GM19239 (cell line): ENCODE data around the gene MLH1.

Source experiments
- DNase-seq: peaks from one replicate; pipeline ENCODE4 v3.0.0; 2011; ENCODE audit warnings: low spot score; ENCODE audit not compliant: insufficient read length
- FAIRE-seq: peaks from 2 replicates; lab custom pipeline; 2011; peaks lifted over from hg19 to GRCh38; lab: Jason Lieb, UNC

MLH1 gene

DNA sequence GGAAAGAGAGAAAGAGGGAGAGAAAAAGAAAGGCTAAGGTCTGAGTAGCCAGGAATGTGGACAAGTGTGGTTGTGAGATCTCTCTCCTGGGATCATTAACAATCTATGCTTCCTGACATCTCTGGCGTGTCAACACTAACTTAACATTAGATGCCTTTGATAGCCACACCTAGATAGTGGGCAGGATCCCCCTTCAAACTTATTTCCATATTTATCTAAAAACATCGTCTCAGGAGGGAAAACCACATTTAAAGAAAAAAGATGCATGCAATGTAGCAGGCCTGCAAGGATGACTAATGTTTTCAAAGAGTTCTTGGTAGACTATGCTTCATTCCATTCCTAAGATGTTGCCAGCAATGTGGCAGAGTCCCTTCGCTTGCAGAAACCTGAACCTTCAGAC, 80.9 kb downstream of the MLH1 start:
- no peak for DNase-seq

GRCh38 chr3:37075955-37076354, 82.6 kb downstream of the MLH1 start:
- DNase-seq (no peak), FAIRE-seq (no peak)

More for the DNA sequence above, 80.9 kb downstream of the MLH1 start:
- no peak for FAIRE-seq

GRCh38 chr3:37082317-37082716, 89.0 kb downstream of the MLH1 start:
- DNase-seq (no peak), FAIRE-seq (no peak)

GRCh38 chr3:37086918-37087317, 93.6 kb downstream of the MLH1 start:
- no peak for FAIRE-seq
- DNase-seq = no peak

GRCh38 chr3:37087870-37088269, 94.6 kb downstream of the MLH1 start:
- no peak for FAIRE-seq
- no peak for DNase-seq

DNA sequence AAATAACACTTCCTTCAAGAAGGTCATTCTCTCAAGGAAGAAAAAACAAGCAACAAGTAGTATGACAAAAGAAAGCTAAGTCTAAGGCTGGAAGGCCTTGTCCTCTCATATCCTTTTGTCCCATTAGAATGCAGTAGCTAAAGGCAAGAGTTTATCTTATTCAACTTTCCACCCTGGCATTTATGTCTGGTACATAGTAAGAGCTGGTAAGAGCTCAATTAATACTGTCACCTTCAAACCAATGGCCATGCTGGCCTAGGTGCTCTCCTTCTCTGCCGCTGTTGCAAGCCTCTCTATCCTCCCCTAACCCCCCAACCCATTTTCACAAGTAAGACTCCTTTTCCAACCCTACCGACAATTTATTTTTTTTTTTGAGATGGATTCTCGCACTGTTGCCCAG, 99.2 kb downstream of the MLH1 start:
- FAIRE-seq = no peak

GRCh38 chr3:37093481-37093880, 100.2 kb downstream of the MLH1 start:
- DNase-seq = no peak
- no peak for FAIRE-seq

More for the DNA sequence above, 99.2 kb downstream of the MLH1 start:
- no peak for DNase-seq

DNA sequence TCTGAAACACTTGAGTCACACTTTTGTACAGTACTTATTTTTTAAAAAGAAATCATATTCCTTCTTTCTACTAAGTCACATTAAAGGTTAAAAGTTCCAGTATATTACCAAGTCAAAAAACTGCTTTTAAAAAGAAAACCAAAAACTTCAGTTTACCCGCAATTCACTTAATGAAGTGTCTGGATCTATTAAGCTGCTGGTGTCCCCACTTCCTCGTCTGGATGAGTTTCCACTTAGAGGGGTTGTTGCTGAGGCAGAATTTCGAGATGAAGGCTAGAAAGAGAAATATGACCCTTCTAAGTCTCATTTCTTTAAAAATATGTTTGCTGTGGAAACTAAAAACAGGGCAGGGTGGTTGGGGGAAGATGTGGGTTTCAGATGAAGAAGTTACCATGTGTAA, 101.3 kb downstream of the MLH1 start:
- DNase-seq = no peak
- no peak for FAIRE-seq

DNA sequence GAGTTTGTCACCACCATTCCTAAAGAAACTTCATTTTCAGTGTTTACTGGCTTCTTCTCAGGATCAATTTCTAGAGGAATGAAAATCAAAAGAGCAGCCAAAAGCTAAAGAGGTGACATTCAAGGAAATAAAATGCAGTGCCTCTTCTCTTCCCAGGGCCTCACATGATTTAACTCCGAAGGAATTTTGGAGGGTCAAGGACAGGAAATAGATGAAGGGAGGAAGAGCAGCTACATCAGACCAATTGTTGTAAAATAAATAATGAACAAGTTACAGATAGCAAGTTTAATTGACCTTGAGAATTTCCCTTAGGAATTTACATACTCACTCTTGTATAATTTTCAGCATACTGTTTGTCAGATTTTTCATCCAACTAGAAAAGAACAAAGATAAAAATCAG, 103.0 kb downstream of the MLH1 start:
- DNase-seq = no peak
- FAIRE-seq = no peak

DNA sequence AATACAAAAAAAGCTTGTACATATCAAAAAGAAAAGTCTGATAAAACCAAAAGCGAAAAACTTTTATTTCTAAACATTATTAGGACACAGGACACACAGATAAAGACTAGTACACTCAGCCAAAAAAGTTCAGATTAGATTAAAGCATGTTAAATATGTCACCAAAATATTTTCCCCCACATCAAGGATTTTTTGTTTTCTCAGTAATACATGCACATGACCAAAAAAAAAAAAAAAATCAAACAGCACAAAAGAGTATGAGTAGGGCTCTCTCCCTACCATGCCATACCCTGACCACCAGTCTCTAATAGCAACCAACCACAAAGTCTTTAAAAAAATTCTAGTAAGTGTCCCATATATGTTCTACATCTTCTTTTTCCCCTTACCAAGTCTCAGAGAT, 103.7 kb downstream of the MLH1 start:
- no peak for FAIRE-seq

DNA sequence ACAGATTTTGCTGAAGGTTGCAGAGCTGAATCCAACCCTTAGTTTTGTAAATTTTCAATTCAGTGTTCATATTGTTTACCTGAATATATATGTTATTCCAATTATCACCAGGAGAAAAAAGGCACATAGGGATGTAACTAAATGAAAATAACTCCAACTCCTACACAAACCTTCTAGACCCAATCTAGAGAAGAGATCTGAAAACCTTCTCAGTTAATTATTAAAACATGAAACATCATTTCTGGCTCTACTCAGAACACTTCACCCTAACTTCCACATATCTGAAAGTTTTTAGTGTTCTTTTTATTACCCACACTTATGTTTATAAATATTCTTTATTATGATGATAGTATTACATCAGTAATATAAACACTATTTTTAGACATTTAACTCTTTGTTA, 104.5 kb downstream of the MLH1 start:
- FAIRE-seq (no peak), DNase-seq (peak; percentile 2)

More for the DNA sequence above, 103.7 kb downstream of the MLH1 start:
- no peak for DNase-seq

DNA sequence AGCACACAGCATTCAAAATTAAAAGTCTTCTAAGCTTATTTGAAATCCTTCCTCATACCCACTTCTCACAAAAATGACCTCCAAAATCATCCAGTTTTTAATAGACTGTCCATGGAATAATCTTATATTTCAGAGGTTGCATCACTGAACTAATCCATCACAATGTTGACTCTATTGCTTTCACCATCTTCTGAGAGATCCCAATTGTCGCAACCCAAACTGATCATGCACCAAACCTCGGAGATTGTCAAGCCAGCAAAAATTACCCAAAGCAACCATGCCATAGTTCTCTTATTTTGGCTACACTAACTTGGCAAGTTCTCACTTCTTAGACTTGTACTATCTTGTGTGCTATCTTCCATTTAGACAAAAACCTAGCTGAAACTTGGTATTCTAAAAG, 105.6 kb downstream of the MLH1 start:
- DNase-seq (no peak), FAIRE-seq (no peak)

GRCh38 chr3:37099469-37099868, 106.2 kb downstream of the MLH1 start:
- no peak for DNase-seq
- no peak for FAIRE-seq

DNA sequence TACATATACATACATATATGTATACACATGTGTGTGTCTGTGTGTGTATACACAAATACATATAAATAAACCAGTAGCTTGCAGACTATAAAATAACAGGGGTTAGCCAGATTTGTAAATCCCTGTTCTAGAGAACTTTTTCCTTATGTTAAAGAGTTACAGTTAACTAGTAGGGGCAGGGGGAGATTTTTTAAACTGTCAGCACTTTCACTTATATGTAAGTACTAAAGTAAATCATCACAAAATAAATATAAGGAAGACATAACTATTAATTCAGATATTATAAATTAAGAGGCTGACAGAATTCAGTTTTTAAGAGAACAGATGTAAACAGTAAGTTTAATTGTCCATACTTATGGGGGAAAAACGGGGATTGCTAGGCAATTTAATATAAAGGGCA, 107.1 kb downstream of the MLH1 start:
- FAIRE-seq (no peak), DNase-seq (no peak)
